ENCODE data around the gene NEUROG3.

Gene NEUROG3

GRCh38 chr10:69573056-69573806 lies at the start of gene NEUROG3:
NEUROG3 (minus strand) TSS chr10:69573422; CDS start chr10:69573043, 379 bp downstream.
- DNase-seq (ENCODE audit: low read depth) = no peak

GRCh38 chr10:69620625-69621024 lies 47.4 kb upstream of the NEUROG3 start:
- DNase-seq (ENCODE audit: low read depth) = no peak

- no peak for DNase-seq (ENCODE audit: low read depth)
Observed at GRCh38 chr10:69619626-69620025, 46.4 kb upstream of the NEUROG3 start.

GRCh38 chr10:69618746-69619145 lies 45.5 kb upstream of the NEUROG3 start:
- no peak for DNase-seq (ENCODE audit: low read depth)

- DNase-seq (ENCODE audit: low read depth) = no peak
Observed at GRCh38 chr10:69616358-69616757, 43.1 kb upstream of the NEUROG3 start.

- DNase-seq (ENCODE audit: low read depth) = no peak
Observed at GRCh38 chr10:69614130-69614529, 40.9 kb upstream of the NEUROG3 start.

- no peak for DNase-seq (ENCODE audit: low read depth)
Observed at GRCh38 chr10:69612760-69613159, 39.5 kb upstream of the NEUROG3 start.

GRCh38 chr10:69609077-69609476 lies 35.9 kb upstream of the NEUROG3 start:
- no peak for DNase-seq (ENCODE audit: low read depth)

- no peak for DNase-seq (ENCODE audit: low read depth)
Observed at GRCh38 chr10:69600761-69601330, 27.6 kb upstream of the NEUROG3 start.

GRCh38 chr10:69588358-69588757 lies 15.1 kb upstream of the NEUROG3 start:
- no peak for DNase-seq (ENCODE audit: low read depth)

GRCh38 chr10:69584624-69585023 lies 11.4 kb upstream of the NEUROG3 start:
- DNase-seq (ENCODE audit: low read depth) = no peak

GRCh38 chr10:69583106-69583505 lies 9.9 kb upstream of the NEUROG3 start:
- no peak for DNase-seq (ENCODE audit: low read depth)

- no peak for DNase-seq (ENCODE audit: low read depth)
Observed at GRCh38 chr10:69580435-69580834, 7.2 kb upstream of the NEUROG3 start.

- DNase-seq (ENCODE audit: low read depth) = no peak
Observed at GRCh38 chr10:69579464-69580060, 6.3 kb upstream of the NEUROG3 start.

- no peak for DNase-seq (ENCODE audit: low read depth)
Observed at GRCh38 chr10:69578508-69578991, 5.3 kb upstream of the NEUROG3 start.

- DNase-seq (ENCODE audit: low read depth) = no peak
Observed at GRCh38 chr10:69577268-69578232, 4.3 kb upstream of the NEUROG3 start.

GRCh38 chr10:69576334-69577011 lies 3.3 kb upstream of the NEUROG3 start:
- no peak for DNase-seq (ENCODE audit: low read depth)

- DNase-seq (ENCODE audit: low read depth) = no peak
Observed at GRCh38 chr10:69575164-69575722, 2.0 kb upstream of the NEUROG3 start.

- no peak for DNase-seq (ENCODE audit: low read depth)
Observed at GRCh38 chr10:69574571-69574978, 1.4 kb upstream of the NEUROG3 start.

GRCh38 chr10:69572159-69573055 lies 815 bp downstream of the NEUROG3 start:
- peak; percentile 38 for DNase-seq (ENCODE audit: low read depth)

All from activated T-cell treated with anti-CD3 and anti-CD28 coated beads for 48 hours (primary cell).